ENCODE data around the gene TNS3. TPM values are rescaled to one million over a fixed set of nuclear protein-coding genes. Genes with fewer than 3 reads are reported as not detected.
A peak's percentile ranks its signal among the peaks of the same experiment; 100 is the strongest.

Gene TNS3
- total RNA-seq, 1 experiment from 2014 or later: 533 TPM

DNA sequence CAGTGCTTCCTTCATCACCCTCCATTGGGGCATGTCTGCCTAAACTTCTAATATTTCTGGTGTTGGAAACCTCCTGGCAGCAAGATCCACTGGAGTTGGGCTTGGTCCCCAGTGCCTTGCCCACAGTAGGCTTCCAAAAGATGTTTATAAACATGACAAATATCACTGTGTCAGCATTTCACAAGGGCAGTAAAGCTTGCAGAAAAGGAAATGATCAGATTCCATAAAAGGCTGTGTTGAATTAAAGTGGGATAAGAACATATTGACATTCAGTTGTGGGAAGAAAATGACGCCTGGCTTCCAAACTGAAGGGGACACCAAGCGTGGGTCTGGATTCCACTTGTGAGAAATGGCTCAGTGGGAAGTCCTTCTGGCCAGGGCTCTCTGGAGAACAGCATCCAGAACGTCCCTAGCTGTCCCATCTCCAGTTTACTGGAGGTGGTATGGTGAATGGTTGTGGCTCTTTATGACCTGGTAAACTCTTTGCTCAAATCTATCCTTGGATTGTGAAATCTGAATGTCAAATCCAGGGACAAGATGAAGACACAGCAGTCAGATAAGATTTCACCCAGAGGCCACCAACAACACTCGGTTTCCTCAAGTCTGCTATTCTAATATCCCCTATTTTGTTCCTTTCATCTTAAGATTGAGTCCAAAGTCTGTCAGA lies 287.2 kb downstream of the TNS3 start:
- ChIA-PET CTCF (no interaction called here), POLR2A (no interaction called here)
- no TSS peak for BruUV-seq (replicated peaks)
- ATAC-seq (no peak), DNase-seq (ENCODE audit: low read depth, low spot score) (no peak)
- no peak overlapping the region for H3K4me3 ChIP-seq (ENCODE audit: low read depth in 2 of 2, low read length in 2 of 2)
- H3K27me3 ChIP-seq (ENCODE audit: control insufficient read depth, insufficient read depth, low read length): no peaks in the 10 kb centered on the region
- TF ChIP-seq POLR2AphosphoS5 (IDR thresholded peaks at IDR 0.05; ENCODE audit: low read depth, low read length) (peak; percentile 10; the same call in 1 of the 2 replicates), SIN3A (IDR thresholded peaks at IDR 0.05; ENCODE audit: borderline replicate concordance, insufficient read depth, low read depth, low read length) (no peak)
- peaks cover 80% of the 10 kb centered on the region for H3K36me3 ChIP-seq (ENCODE audit: control insufficient read depth, insufficient read depth, low read length)
- peaks cover 44% of the 10 kb centered on the region for H3K4me1 ChIP-seq (ENCODE audit: control insufficient read depth, insufficient read depth, low read length)
- in situ Hi-C loops (cut with HindIII; ENCODE audit: low pct_unique_long_range_greater_than_20kb, low sequenced_read_pairs): no loop called here
- intact Hi-C loops (cut with micrococcal nuclease; ENCODE audit: unreplicated experiment): no loop called here
- H3K9me3 ChIP-seq (ENCODE audit: control insufficient read depth, insufficient read depth, low read depth, low read length): no peaks in the 10 kb centered on the region
- H3K27ac ChIP-seq (ENCODE audit: low read length): peak overlapping the region; percentile 39; the same call in 1 of the 2 replicates

DNA sequence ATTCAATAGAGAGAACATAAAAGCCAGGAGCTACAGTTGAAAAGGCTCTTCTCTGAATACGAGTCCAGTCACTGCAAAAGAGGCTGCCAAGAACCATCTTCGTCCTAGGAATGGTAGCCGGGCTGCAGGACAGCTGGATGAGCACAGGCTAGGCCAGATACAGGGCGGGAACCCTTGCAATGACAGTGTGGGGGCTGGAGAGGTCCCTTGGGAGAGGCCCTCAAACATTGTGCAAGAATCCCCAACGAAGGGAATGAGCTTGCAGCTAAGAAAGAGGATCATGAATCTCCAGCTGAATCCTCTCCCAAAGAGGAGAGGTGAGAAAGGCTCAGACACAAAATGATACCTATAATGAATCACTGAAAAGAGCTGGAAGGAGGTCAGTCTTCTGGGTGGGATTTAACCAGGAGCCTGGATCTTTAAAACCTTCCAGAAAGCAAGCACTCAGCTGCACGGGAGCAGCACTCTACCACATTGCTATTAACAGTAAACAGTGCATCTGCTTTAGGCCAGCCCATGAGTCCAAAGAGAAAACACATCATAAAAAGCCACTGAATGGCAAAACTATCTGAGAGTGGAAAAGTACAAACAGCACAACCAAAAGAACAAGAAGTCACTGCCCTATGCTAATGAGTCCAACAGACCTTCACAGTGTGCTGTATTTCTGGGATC lies 287.9 kb downstream of the TNS3 start:
- TF ChIP-seq TCF7L2 (IDR thresholded peaks at IDR 0.05; ENCODE audit: low read depth, low read length) (no peak), SIN3A (IDR thresholded peaks at IDR 0.05; ENCODE audit: borderline replicate concordance, insufficient read depth, low read depth, low read length) (no peak), POLR2AphosphoS5 (IDR thresholded peaks at IDR 0.05; ENCODE audit: low read depth, low read length) (no peak; the same call in 1 of the 2 replicates)
- TF ChIP-seq, protein P1, sequence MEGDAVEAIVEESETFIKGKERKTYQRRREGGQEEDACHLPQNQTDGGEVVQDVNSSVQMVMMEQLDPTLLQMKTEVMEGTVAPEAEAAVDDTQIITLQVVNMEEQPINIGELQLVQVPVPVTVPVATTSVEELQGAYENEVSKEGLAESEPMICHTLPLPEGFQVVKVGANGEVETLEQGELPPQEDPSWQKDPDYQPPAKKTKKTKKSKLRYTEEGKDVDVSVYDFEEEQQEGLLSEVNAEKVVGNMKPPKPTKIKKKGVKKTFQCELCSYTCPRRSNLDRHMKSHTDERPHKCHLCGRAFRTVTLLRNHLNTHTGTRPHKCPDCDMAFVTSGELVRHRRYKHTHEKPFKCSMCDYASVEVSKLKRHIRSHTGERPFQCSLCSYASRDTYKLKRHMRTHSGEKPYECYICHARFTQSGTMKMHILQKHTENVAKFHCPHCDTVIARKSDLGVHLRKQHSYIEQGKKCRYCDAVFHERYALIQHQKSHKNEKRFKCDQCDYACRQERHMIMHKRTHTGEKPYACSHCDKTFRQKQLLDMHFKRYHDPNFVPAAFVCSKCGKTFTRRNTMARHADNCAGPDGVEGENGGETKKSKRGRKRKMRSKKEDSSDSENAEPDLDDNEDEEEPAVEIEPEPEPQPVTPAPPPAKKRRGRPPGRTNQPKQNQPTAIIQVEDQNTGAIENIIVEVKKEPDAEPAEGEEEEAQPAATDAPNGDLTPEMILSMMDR (IDR thresholded peaks at IDR 0.05): no peak
- TF ChIP-seq, protein P2, sequence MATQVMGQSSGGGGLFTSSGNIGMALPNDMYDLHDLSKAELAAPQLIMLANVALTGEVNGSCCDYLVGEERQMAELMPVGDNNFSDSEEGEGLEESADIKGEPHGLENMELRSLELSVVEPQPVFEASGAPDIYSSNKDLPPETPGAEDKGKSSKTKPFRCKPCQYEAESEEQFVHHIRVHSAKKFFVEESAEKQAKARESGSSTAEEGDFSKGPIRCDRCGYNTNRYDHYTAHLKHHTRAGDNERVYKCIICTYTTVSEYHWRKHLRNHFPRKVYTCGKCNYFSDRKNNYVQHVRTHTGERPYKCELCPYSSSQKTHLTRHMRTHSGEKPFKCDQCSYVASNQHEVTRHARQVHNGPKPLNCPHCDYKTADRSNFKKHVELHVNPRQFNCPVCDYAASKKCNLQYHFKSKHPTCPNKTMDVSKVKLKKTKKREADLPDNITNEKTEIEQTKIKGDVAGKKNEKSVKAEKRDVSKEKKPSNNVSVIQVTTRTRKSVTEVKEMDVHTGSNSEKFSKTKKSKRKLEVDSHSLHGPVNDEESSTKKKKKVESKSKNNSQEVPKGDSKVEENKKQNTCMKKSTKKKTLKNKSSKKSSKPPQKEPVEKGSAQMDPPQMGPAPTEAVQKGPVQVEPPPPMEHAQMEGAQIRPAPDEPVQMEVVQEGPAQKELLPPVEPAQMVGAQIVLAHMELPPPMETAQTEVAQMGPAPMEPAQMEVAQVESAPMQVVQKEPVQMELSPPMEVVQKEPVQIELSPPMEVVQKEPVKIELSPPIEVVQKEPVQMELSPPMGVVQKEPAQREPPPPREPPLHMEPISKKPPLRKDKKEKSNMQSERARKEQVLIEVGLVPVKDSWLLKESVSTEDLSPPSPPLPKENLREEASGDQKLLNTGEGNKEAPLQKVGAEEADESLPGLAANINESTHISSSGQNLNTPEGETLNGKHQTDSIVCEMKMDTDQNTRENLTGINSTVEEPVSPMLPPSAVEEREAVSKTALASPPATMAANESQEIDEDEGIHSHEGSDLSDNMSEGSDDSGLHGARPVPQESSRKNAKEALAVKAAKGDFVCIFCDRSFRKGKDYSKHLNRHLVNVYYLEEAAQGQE (IDR thresholded peaks at IDR 0.05; ENCODE audit: insufficient read depth in 1 of 2, low read depth in 2 of 2, low read length in 1 of 2): no peak
- CTCF ChIA-PET: no interaction called here
- Histone ChIP-seq H3K27me3 (ENCODE audit: control insufficient read depth, insufficient read depth, low read length) (no peaks in the 10 kb centered on the region), H3K36me3 (ENCODE audit: control insufficient read depth, insufficient read depth, low read length) (peaks cover 85% of the 10 kb centered on the region), H3K4me1 (ENCODE audit: control insufficient read depth, insufficient read depth, low read length) (peaks cover 44% of the 10 kb centered on the region), H3K4me3 (ENCODE audit: low read depth in 2 of 2, low read length in 2 of 2) (no peak overlapping the region), H3K9me3 (ENCODE audit: control insufficient read depth, insufficient read depth, low read depth, low read length) (no peaks in the 10 kb centered on the region), H3K27ac (ENCODE audit: low read length) (peak overlapping the region; percentile 39; the same call in 1 of the 2 replicates)
- no peak for ATAC-seq
- no TSS peak for BruUV-seq (replicated peaks)
- POLR2A ChIA-PET: no interaction called here
- intact Hi-C loops (cut with micrococcal nuclease; ENCODE audit: unreplicated experiment) (no loop called here), in situ Hi-C loops (cut with HindIII; ENCODE audit: low pct_unique_long_range_greater_than_20kb, low sequenced_read_pairs) (no loop called here)
- DNase-seq (ENCODE audit: low read depth, low spot score): no peak
